Type B pancreatic cell (in vitro differentiated cells): ENCODE measurements around the gene PTPRM. TPM values are rescaled to one million over a fixed set of nuclear protein-coding genes. Genes with fewer than 3 reads are reported as not detected.
A peak's percentile ranks its signal among the peaks of the same experiment; 100 is the strongest.

Experiments used
- DNase-seq: peaks from one replicate; pipeline ENCODE4 v3.0.0; 2021; ENCODE audit warnings: mixed read lengths; ENCODE audit not compliant: unreplicated experiment; ENCODE audit errors: extremely low spot score
- H3K27ac Mint-ChIP-seq: 2 replicates; pipeline ENCODE4 v1.8.0; 2021; ENCODE audit warnings: mild to moderate bottlenecking, mixed read lengths
- H3K27me3 Mint-ChIP-seq: 2 replicates; pipeline ENCODE4 v1.8.0; 2021; ENCODE audit warnings: mixed read lengths
- H3K36me3 Mint-ChIP-seq: 2 replicates; pipeline ENCODE4 v1.8.0; 2021; ENCODE audit warnings: mixed read lengths
- H3K4me1 Mint-ChIP-seq: one replicate; pipeline ENCODE4 v1.8.0; 2021; ENCODE audit warnings: mixed read lengths; ENCODE audit not compliant: unreplicated experiment
- H3K4me3 Mint-ChIP-seq: 2 replicates; pipeline ENCODE4 v1.8.0; 2021; ENCODE audit warnings: mild to moderate bottlenecking, mixed read lengths
- H3K9me3 Mint-ChIP-seq: 2 replicates; pipeline ENCODE4 v1.8.0; 2021; ENCODE audit warnings: mixed read lengths
- long read RNA-seq: library from polyadenylated mRNA; unstranded; transcript quantifications from one replicate; pipeline ENCODE4 v2.0.0, GENCODE V29; 2020
- total RNA-seq: library from RNA; stranded (reverse); gene quantifications from 2 replicates; pipeline ENCODE4 v1.2.1, GENCODE V29; 2021; ENCODE audit warnings: low replicate concordance
- TF ChIP-seq, protein P1 (sequence below): fragments of 200-600 bp; sonication (generic); conservative IDR thresholded peaks from 2 replicates; pipeline ENCODE4 v1.5.0; 2021; ENCODE audit warnings: antibody characterized with exemption, mild to moderate bottlenecking

Gene PTPRM
- 11.2 and 18.6 TPM in 2 replicates for total RNA-seq
- long read RNA-seq, partial matches to known transcripts, result 5 of 13 reads
- long read RNA-seq, other reads (novel, unspliced or antisense), result 8 of 13 reads

DNA sequence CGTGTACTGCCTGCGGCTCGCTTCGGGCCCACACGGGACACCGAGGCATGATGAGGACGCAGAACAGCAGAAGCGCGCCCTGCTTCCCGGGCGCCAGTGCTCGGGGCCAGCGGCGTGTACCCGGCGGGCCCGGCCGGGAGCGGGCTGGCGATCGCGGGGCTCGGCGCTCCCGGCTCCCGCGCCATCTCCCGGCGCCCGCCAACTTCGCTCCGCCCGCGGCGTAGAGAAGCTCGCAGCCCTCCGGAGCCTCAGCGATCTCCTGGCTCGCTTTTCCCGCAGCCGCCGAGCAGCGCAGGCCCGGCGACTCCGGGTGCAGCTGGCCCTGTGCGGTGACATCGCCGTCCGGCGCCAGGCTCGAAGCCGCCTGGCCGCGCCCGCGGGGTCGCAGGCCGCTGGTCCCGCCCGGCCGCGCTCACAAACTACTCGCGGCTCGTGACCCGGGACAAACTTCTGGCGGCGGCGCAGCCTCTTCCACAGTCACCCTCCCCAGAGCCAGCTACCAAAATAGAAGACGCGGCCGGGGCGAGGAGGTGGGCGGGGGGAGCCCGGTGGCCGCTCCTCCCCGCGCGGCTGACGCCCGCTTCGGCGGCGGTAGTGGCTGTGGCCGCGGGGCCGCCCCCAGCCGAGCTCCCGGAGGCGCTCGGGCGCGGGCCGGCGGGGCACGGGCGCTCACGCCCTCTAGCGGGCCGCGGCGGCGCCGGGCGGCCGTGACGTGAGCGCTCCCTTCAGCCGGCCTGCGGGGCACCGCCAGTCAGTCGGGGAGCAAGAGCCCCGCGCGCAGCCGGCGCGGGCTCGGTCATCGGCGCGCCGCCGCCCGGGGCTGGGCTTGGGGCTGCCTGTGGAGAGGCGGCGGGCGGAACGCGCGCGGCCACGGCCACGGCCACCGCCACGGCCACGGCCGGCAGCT, at the start of gene PTPRM:
TSS of gene PTPRM (plus strand) at position 750 of the 907 bp plus-strand sequence. CDS start 503 bp downstream, outside the sequence.
- H3K27ac Mint-ChIP-seq, result no peak within 1 kb of the TSS
- H3K36me3 Mint-ChIP-seq, result no peaks in the 10 kb centered on the region
- H3K4me1 Mint-ChIP-seq, result peaks cover 9% of the 10 kb centered on the region
- TF ChIP-seq, protein P1, sequence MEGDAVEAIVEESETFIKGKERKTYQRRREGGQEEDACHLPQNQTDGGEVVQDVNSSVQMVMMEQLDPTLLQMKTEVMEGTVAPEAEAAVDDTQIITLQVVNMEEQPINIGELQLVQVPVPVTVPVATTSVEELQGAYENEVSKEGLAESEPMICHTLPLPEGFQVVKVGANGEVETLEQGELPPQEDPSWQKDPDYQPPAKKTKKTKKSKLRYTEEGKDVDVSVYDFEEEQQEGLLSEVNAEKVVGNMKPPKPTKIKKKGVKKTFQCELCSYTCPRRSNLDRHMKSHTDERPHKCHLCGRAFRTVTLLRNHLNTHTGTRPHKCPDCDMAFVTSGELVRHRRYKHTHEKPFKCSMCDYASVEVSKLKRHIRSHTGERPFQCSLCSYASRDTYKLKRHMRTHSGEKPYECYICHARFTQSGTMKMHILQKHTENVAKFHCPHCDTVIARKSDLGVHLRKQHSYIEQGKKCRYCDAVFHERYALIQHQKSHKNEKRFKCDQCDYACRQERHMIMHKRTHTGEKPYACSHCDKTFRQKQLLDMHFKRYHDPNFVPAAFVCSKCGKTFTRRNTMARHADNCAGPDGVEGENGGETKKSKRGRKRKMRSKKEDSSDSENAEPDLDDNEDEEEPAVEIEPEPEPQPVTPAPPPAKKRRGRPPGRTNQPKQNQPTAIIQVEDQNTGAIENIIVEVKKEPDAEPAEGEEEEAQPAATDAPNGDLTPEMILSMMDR, result peak; percentile 50
- H3K4me3 Mint-ChIP-seq, result peak within 1 kb of the TSS; percentile 87
- peaks cover 45% of the 10 kb centered on the region for H3K27me3 Mint-ChIP-seq
- H3K9me3 Mint-ChIP-seq, result peaks cover 7% of the 10 kb centered on the region
- peak; percentile 85 for DNase-seq

DNA sequence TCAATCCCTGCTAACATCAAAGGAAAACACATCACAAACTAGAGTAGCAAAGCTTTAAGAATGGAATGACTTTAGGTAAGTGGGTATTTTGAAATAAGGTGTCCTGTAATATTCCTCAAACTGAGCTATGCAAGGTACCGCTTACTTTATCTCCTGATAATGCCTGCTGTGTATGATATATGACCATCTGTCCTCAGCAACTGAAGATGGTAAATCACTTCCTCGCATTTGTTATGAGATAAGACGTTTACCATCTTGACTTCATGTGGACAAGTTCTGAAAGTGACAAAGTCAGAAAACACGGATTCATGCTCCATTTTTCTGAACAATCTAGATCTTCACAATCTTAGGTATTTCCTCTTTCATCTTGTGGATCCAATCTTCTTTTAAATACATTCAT, 49.3 kb upstream of the PTPRM start:
- Mint-ChIP-seq H3K4me3 (no peak overlapping the region), H3K27me3 (peaks cover 7% of the 10 kb centered on the region), H3K36me3 (no peaks in the 10 kb centered on the region), H3K27ac (no peak overlapping the region), H3K9me3 (no peaks in the 10 kb centered on the region), H3K4me1 (peaks cover 14% of the 10 kb centered on the region)
- no peak for DNase-seq
- TF ChIP-seq, protein P1, result no peak

DNA sequence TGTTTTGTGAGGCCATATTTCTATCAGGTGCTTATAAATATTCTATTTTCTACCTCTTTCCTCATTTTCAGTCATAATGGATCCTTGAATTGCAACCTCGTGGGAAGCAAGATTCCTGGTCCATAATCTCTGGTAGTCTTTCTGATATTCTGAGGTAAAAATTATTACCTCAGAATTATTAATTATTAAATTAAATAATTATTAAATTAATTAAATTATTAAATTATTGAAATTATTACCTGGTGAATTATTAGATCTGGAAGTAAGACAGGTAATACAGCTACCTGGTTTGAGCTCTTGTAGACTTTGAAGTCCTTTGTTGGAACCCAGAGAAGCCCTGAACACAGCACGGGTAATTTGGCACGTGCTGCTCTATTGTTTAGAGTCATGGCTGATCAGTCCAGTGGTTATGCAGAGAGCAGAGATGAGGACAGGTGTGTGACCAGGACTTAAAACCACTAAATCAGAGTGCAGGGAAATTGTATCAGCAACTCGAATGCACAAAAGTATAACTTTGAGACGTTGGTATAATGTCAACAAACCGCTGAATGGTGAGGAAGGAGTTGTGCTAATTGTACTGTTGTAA, 46.8 kb upstream of the PTPRM start:
- TF ChIP-seq, protein P1, result no peak
- H3K4me1 Mint-ChIP-seq, result peaks cover 14% of the 10 kb centered on the region

DNA sequence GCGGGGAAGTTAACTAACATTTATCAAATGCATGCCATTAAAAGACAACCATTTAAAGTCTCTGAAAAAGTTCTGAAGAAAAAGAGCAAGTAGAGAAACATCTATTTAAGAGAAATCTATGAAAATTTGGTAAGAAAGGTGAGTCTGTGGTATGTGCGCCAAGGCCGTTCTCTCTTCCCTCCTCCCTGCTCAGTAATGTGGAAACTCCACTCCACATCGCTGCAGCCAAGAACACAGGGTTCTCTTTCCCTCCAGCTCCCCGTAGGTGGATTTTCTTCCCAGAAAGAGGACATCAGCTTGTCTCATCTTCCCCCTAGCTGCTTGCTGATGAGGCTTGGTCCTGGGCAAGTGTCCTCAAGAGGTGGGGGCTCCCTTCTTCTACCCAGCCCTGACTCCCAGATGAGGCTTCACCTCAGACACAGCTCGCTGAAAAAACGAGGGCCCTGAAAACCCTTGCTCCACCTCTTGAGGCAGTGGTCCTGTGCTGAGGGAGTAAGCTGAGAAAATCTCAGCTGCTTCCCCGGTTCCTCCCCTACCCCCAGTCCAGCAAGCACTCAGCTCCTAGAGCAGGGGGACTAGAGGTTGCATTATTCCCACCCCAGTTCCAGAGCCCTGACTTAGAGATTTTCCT, 45.8 kb upstream of the PTPRM start:
- TF ChIP-seq, protein P1, result no peak

More for the DNA sequence above, 46.8 kb upstream of the PTPRM start:
- no peak for DNase-seq
- H3K27ac Mint-ChIP-seq, result no peak overlapping the region
- peaks cover 7% of the 10 kb centered on the region for H3K27me3 Mint-ChIP-seq
- H3K9me3 Mint-ChIP-seq, result no peaks in the 10 kb centered on the region
- no peak overlapping the region for H3K4me3 Mint-ChIP-seq
- H3K36me3 Mint-ChIP-seq, result no peaks in the 10 kb centered on the region

DNA sequence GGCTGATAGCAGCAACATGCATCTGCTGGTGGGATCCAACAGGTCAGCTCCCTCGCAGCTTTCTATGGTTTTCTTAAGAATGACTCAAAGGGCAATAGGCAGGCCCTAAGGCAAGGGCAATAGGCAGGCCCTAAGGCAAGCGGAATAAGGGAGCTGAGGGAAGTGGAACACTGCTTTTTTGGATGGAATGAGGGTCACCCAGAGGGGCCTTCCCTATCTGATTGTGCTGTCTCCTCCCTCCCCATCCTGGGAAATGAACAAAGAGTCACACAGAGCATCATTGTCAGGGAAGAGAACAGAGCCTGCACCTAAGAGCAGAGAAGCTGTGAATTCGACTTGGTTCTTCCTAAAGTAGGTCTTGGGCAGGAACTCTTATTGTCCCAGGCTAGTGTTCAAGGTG, 43.3 kb upstream of the PTPRM start:
- H3K27ac Mint-ChIP-seq, result no peak overlapping the region
- TF ChIP-seq, protein P1, result no peak
- peaks cover 4% of the 10 kb centered on the region for H3K4me1 Mint-ChIP-seq
- peaks cover 4% of the 10 kb centered on the region for H3K27me3 Mint-ChIP-seq
- DNase-seq, result no peak
- no peak overlapping the region for H3K4me3 Mint-ChIP-seq
- no peaks in the 10 kb centered on the region for H3K9me3 Mint-ChIP-seq
- no peaks in the 10 kb centered on the region for H3K36me3 Mint-ChIP-seq

More for the DNA sequence above, 45.8 kb upstream of the PTPRM start:
- Mint-ChIP-seq H3K36me3 (no peaks in the 10 kb centered on the region), H3K27ac (no peak overlapping the region), H3K4me3 (no peak overlapping the region), H3K4me1 (peaks cover 14% of the 10 kb centered on the region), H3K27me3 (peaks cover 7% of the 10 kb centered on the region), H3K9me3 (no peaks in the 10 kb centered on the region)
- DNase-seq, result no peak
